ENCODE data around the gene FAU. TPM values are rescaled to one million over a fixed set of nuclear protein-coding genes. Genes with fewer than 3 reads are reported as not detected.

The FAU gene
- total and polyA plus RNA-seq, 10 of the 15 experiments (the other 5 are each of a cell fraction or from before 2014, with no cell fraction given): 332 to 1,347 (median 990) TPM

GRCh38 chr11:65112546-65113360, 9.2 kb downstream of the FAU start:
- no TSS peak for BruUV-seq (replicated peaks)
- RAD21 ChIA-PET (ENCODE audit: unreplicated experiment): interaction anchor here (1.0 to 3.8 kb wide), 9 partner anchors 9 to 265 kb away, joined by 3 to 59 read pairs (median 5); partner anchors contain the start of genes CAPN1, DPF2, FAU and MRPL49
- TF ChIP-seq LARP7 (IDR thresholded peaks at IDR 0.05): peak; percentile 91
- TF ChIP-seq NFYA (IDR thresholded peaks at IDR 0.05; ENCODE audit: borderline replicate concordance, low read depth, low read length): no peak
- TF ChIP-seq BACH1 (IDR thresholded peaks at IDR 0.05; ENCODE audit: borderline replicate concordance): peak; percentile 99
- peak; percentile 21; the same call in 1 of the 2 replicates for TF ChIP-seq TARDBP (IDR thresholded peaks at IDR 0.05; ENCODE audit: borderline replicate concordance)
- TF ChIP-seq, protein P1, sequence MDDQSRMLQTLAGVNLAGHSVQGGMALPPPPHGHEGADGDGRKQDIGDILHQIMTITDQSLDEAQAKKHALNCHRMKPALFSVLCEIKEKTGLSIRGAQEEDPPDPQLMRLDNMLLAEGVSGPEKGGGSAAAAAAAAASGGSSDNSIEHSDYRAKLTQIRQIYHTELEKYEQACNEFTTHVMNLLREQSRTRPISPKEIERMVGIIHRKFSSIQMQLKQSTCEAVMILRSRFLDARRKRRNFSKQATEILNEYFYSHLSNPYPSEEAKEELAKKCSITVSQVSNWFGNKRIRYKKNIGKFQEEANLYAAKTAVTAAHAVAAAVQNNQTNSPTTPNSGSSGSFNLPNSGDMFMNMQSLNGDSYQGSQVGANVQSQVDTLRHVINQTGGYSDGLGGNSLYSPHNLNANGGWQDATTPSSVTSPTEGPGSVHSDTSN (IDR thresholded peaks at IDR 0.05; ENCODE audit: insufficient replicate concordance, low read depth, low read length): peak; percentile 52
- TF ChIP-seq, protein P2, sequence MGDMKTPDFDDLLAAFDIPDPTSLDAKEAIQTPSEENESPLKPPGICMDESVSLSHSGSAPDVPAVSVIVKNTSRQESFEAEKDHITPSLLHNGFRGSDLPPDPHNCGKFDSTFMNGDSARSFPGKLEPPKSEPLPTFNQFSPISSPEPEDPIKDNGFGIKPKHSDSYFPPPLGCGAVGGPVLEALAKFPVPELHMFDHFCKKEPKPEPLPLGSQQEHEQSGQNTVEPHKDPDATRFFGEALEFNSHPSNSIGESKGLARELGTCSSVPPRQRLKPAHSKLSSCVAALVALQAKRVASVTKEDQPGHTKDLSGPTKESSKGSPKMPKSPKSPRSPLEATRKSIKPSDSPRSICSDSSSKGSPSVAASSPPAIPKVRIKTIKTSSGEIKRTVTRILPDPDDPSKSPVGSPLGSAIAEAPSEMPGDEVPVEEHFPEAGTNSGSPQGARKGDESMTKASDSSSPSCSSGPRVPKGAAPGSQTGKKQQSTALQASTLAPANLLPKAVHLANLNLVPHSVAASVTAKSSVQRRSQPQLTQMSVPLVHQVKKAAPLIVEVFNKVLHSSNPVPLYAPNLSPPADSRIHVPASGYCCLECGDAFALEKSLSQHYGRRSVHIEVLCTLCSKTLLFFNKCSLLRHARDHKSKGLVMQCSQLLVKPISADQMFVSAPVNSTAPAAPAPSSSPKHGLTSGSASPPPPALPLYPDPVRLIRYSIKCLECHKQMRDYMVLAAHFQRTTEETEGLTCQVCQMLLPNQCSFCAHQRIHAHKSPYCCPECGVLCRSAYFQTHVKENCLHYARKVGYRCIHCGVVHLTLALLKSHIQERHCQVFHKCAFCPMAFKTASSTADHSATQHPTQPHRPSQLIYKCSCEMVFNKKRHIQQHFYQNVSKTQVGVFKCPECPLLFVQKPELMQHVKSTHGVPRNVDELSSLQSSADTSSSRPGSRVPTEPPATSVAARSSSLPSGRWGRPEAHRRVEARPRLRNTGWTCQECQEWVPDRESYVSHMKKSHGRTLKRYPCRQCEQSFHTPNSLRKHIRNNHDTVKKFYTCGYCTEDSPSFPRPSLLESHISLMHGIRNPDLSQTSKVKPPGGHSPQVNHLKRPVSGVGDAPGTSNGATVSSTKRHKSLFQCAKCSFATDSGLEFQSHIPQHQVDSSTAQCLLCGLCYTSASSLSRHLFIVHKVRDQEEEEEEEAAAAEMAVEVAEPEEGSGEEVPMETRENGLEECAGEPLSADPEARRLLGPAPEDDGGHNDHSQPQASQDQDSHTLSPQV (IDR thresholded peaks at IDR 0.05): no peak
- TF ChIP-seq, protein P3, sequence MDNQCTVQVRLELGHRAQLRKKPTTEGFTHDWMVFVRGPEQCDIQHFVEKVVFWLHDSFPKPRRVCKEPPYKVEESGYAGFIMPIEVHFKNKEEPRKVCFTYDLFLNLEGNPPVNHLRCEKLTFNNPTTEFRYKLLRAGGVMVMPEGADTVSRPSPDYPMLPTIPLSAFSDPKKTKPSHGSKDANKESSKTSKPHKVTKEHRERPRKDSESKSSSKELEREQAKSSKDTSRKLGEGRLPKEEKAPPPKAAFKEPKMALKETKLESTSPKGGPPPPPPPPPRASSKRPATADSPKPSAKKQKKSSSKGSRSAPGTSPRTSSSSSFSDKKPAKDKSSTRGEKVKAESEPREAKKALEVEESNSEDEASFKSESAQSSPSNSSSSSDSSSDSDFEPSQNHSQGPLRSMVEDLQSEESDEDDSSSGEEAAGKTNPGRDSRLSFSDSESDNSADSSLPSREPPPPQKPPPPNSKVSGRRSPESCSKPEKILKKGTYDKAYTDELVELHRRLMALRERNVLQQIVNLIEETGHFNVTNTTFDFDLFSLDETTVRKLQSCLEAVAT (IDR thresholded peaks at IDR 0.05): 0 out of 2 replicates have a peak, but pooled peaks have one; percentile 39
- TF ChIP-seq, protein P4, sequence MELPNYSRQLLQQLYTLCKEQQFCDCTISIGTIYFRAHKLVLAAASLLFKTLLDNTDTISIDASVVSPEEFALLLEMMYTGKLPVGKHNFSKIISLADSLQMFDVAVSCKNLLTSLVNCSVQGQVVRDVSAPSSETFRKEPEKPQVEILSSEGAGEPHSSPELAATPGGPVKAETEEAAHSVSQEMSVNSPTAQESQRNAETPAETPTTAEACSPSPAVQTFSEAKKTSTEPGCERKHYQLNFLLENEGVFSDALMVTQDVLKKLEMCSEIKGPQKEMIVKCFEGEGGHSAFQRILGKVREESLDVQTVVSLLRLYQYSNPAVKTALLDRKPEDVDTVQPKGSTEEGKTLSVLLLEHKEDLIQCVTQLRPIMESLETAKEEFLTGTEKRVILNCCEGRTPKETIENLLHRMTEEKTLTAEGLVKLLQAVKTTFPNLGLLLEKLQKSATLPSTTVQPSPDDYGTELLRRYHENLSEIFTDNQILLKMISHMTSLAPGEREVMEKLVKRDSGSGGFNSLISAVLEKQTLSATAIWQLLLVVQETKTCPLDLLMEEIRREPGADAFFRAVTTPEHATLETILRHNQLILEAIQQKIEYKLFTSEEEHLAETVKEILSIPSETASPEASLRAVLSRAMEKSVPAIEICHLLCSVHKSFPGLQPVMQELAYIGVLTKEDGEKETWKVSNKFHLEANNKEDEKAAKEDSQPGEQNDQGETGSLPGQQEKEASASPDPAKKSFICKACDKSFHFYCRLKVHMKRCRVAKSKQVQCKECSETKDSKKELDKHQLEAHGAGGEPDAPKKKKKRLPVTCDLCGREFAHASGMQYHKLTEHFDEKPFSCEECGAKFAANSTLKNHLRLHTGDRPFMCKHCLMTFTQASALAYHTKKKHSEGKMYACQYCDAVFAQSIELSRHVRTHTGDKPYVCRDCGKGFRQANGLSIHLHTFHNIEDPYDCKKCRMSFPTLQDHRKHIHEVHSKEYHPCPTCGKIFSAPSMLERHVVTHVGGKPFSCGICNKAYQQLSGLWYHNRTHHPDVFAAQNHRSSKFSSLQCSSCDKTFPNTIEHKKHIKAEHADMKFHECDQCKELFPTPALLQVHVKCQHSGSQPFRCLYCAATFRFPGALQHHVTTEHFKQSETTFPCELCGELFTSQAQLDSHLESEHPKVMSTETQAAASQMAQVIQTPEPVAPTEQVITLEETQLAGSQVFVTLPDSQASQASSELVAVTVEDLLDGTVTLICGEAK (IDR thresholded peaks at IDR 0.05; ENCODE audit: borderline replicate concordance): peak; percentile 17; the same call in 1 of the 2 replicates
- peak; percentile 38; the same call in 1 of the 2 replicates for TF ChIP-seq RB1 (IDR thresholded peaks at IDR 0.05; ENCODE audit: borderline replicate concordance)

More at GRCh38 chr11:65112546-65113360, 9.2 kb downstream of the FAU start:
- SMC1A ChIA-PET (ENCODE audit: uncharacterized antibody, unreplicated experiment): interaction anchor here (1.2 to 1.3 kb wide), 3 partner anchors 69 to 264 kb away, joined by 3 to 8 read pairs (median 3); partner anchors contain the start of gene CAPN1
- no peak for DNase-seq (ENCODE audit: low read depth, low spot score)
- WGBS (ENCODE audit: insufficient coverage, insufficient replicate concordance, low lambda C conversion rate, missing lambda C conversion rate): 1% methylated on average over 55 of the region's 57 CpGs
- H3K27ac ChIP-seq (ENCODE audit: control insufficient read depth, insufficient read depth): peak overlapping the region; percentile 14
- peaks cover 20% of the 10 kb centered on the region for H3K79me2 ChIP-seq (ENCODE audit: control insufficient read depth, insufficient read depth, low read length)
- no peaks in the 10 kb centered on the region for H3K9me3 ChIP-seq (replicated peaks; ENCODE audit: control insufficient read depth, insufficient read depth, low read length)
- H3K4me1 ChIP-seq (ENCODE audit: control insufficient read depth, insufficient read depth, low read length): peaks cover 24% of the 10 kb centered on the region
- in situ Hi-C loops (cut with MboI): no loop called here
- CTCF ChIA-PET: interaction anchor here (0.7 to 6.3 kb wide), 26 partner anchors 9 to 267 kb away, joined by 3 to 93 read pairs (median 4); partner anchors contain the start of genes ARL2, CAPN1, DPF2 and FAU
- ATAC-seq: peak; percentile 73
- POLR2A ChIA-PET: interaction anchor here (0.6 to 2.7 kb wide), 8 partner anchors 9 to 218 kb away, joined by 3 to 31 read pairs (median 6); partner anchors contain the start of genes ARL2, CAPN1, FAU and MRPL49
- H4K20me1 ChIP-seq (ENCODE audit: control insufficient read depth, insufficient read depth): no peaks in the 10 kb centered on the region; the same call in 1 of the 2 replicates
- peak overlapping the region; percentile 85 for H3K4me3 ChIP-seq
- H3K36me3 ChIP-seq (ENCODE audit: control insufficient read depth in 2 of 2, insufficient read depth in 2 of 2, low read length in 1 of 2): peaks cover 8 to 14% of the 10 kb centered on the region in 2 experiments; a peak in 3 of 4 replicates
- peak; percentile 18 for FAIRE-seq
- intact Hi-C loops (cut with micrococcal nuclease; ENCODE audit: unreplicated experiment): loop anchor here (5.0 to 10.0 kb wide), 4 partner anchors 70 to 338 kb away; partner anchors contain the start of genes ATG2A, CAPN1, DPF2 and SF1
- no peaks in the 10 kb centered on the region for H3K27me3 ChIP-seq (replicated peaks in 1 of 2; ENCODE audit: control insufficient read depth in 2 of 2, insufficient read depth in 2 of 2, low read length in 1 of 2)
- H2AFZ ChIP-seq (ENCODE audit: control insufficient read depth, low read depth, low read length): peak overlapping the region; percentile 50
- H3K4me2 ChIP-seq (ENCODE audit: control insufficient read depth, insufficient read depth): peak overlapping the region; percentile 95
- H3K9ac ChIP-seq (ENCODE audit: control insufficient read depth, insufficient read depth, low read length): peak overlapping the region; percentile 42

Measured in GM12878 (cell line).